MCF 10A (cell line): ENCODE results near the gene DDX54. TPM values are rescaled to one million over a fixed set of nuclear protein-coding genes. Genes with fewer than 3 reads are reported as not detected.

Experiments used
- BruUV-seq: library from RNA; stranded (reverse); fragments of 400-500 nt; replicated peaks from 2 replicates; lab custom pipeline; 2021; lab: Mats Ljungman, UMichigan
- CTCF ChIA-PET: fragments of 300-600 bp; sonication (Branson Sonifier 250); formaldehyde crosslinking; extraction: SDS; loops from one replicate; lab custom pipeline; 2021; ENCODE audit warnings: antibody characterized with exemption, inconsistent platforms; lab: Yijun Ruan, JAX
- POLR2A ChIA-PET: fragments of 300-600, 350-650 bp; sonication (Branson Sonifier 250); formaldehyde crosslinking; extraction: SDS; loops from one replicate; lab custom pipeline; 2020; ENCODE audit warnings: antibody characterized with exemption, inconsistent platforms; lab: Yijun Ruan, JAX
- DNase-seq: peaks from one replicate; pipeline ENCODE4 v3.0.0-alpha.2; 2018; ENCODE audit not compliant: unreplicated experiment
- H3K27ac Mint-ChIP-seq: one replicate; pipeline ENCODE4 v1.8.0; 2022; ENCODE audit warnings: mild to moderate bottlenecking, low read depth, mixed read lengths; ENCODE audit not compliant: unreplicated experiment
- H3K27me3 Mint-ChIP-seq: one replicate; pipeline ENCODE4 v1.8.0; 2022; ENCODE audit warnings: mixed read lengths; ENCODE audit not compliant: insufficient read depth, unreplicated experiment
- H3K36me3 Mint-ChIP-seq: one replicate; pipeline ENCODE4 v1.8.0; 2022; ENCODE audit warnings: mild to moderate bottlenecking, moderate library complexity, mixed read lengths; ENCODE audit not compliant: insufficient read depth, unreplicated experiment
- H3K4me1 Mint-ChIP-seq: one replicate; pipeline ENCODE4 v1.8.0; 2022; ENCODE audit warnings: mixed read lengths; ENCODE audit not compliant: insufficient read depth, unreplicated experiment
- H3K4me3 Mint-ChIP-seq: one replicate; pipeline ENCODE4 v1.8.0; 2022; ENCODE audit warnings: mild to moderate bottlenecking, moderate library complexity, mixed read lengths; ENCODE audit not compliant: unreplicated experiment
- H3K9me3 Mint-ChIP-seq: one replicate; pipeline ENCODE4 v1.8.0; 2022; ENCODE audit warnings: mixed read lengths; ENCODE audit not compliant: unreplicated experiment
- intact Hi-C: fragments of 100-400 bp; cut with micrococcal nuclease; formaldehyde crosslinking; loops from 2 replicates; pipeline ENCODE4 v1.14.1; 2022
- total RNA-seq: library from RNA; stranded (reverse); gene quantifications from 2 replicates; pipeline ENCODE4 v1.2.3, GENCODE V29; 2022
- TF ChIP-seq, protein P1 (sequence below): fragments of 200-600 bp; IDR thresholded peaks from one replicate; pipeline ENCODE4 v1.8.0; 2022; ENCODE audit warnings: antibody characterized with exemption, mild to moderate bottlenecking; ENCODE audit not compliant: unreplicated experiment

The DDX54 gene
- total RNA-seq, 1 experiment from 2014 or later, result 75.8 TPM

DNA sequence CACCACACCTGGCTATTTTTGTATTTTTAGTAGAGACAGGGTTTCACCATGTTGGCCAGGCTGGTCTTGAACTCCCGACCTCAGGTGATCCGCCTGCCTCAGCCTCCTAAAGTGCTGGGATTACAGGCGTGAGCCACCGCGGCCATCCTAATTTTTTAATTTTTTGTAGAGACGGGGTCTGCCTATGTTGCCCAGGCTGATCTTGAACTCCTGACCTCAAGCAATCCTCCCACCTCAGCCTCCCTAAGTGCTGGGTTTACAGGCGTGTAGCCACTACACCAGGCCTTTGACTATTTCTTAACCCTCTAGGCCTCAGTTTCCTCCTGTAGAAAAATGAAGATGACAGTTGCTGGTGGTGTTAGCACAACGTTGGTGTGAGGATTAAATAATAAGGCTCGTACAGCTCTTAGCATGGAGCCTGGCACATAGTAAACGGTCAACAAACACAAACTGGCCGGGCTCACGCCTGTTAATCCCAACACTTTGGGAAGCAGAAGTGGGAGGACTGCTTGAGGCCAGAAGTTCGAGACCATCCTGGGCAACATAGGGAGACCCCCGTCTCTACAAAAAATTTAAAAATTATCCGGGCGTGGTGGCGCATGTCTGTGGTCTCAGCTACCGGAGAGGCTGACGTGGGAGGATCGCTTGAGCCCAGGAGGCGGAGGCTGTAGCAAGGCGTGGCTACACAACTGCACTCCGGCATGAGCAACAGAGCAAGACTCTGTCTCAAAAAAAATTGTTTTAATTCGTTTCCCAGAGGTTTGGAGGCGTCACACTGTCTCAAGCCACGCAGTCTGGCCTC is 979 bp downstream of the DDX54 start:
- TF ChIP-seq, protein P1, sequence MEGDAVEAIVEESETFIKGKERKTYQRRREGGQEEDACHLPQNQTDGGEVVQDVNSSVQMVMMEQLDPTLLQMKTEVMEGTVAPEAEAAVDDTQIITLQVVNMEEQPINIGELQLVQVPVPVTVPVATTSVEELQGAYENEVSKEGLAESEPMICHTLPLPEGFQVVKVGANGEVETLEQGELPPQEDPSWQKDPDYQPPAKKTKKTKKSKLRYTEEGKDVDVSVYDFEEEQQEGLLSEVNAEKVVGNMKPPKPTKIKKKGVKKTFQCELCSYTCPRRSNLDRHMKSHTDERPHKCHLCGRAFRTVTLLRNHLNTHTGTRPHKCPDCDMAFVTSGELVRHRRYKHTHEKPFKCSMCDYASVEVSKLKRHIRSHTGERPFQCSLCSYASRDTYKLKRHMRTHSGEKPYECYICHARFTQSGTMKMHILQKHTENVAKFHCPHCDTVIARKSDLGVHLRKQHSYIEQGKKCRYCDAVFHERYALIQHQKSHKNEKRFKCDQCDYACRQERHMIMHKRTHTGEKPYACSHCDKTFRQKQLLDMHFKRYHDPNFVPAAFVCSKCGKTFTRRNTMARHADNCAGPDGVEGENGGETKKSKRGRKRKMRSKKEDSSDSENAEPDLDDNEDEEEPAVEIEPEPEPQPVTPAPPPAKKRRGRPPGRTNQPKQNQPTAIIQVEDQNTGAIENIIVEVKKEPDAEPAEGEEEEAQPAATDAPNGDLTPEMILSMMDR, result no peak
- H3K36me3 Mint-ChIP-seq, result peaks cover 49% of the 10 kb centered on the region
- H3K9me3 Mint-ChIP-seq, result no peaks in the 10 kb centered on the region
- DNase-seq, result no peak
- peak overlapping the region; percentile 94 for H3K27ac Mint-ChIP-seq
- H3K4me1 Mint-ChIP-seq, result peaks cover 11% of the 10 kb centered on the region
- intact Hi-C loops, result no loop called here
- BruUV-seq, result no TSS peak
- POLR2A ChIA-PET, result interaction anchor here (0.5 to 5.6 kb wide), 16 partner anchors 9 to 254 kb away, joined by 3 to 32 read pairs (median 4); partner anchors contain the start of genes PLBD2, SLC8B1 and TPCN1
- CTCF ChIA-PET, result interaction anchor here (0.6 to 1.6 kb wide), 2 partner anchors 10 to 12 kb away, joined by 3 to 13 read pairs; no protein-coding TSS in a partner anchor
- H3K27me3 Mint-ChIP-seq, result no peaks in the 10 kb centered on the region
- peak overlapping the region; percentile 91 for H3K4me3 Mint-ChIP-seq

DNA sequence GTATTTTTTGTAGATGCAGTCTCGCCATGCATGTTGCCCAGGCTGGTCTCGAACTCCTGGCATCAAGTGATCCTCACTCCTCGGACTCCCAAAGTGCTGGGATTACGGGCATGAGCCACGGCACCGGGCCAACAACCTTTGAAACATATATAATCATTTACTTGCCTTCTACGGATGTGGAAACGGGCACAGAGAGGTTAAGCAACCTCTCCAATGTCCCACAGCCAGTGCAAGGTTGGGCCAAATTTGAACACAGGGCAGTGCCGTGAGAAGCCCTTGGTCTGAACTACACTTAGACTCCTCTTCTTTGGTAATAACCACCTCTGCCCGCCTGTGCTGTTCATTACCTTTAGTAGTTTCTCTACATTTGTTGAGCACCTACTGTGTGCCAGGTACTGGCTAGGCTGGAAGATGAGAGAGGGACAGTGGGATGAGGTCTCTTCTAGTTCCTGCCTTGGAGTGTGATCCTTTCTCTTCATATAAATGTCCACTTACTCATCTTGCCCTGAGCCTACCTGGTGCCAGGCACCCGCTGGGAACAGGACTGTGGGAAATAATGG is 2.2 kb downstream of the DDX54 start:
- H3K4me3 Mint-ChIP-seq, result peak overlapping the region; percentile 91
- peak overlapping the region; percentile 69 for H3K27ac Mint-ChIP-seq
- no peaks in the 10 kb centered on the region for H3K9me3 Mint-ChIP-seq
- no peak for DNase-seq
- peaks cover 7% of the 10 kb centered on the region for H3K4me1 Mint-ChIP-seq
- no peaks in the 10 kb centered on the region for H3K27me3 Mint-ChIP-seq
- no TSS peak for BruUV-seq
- TF ChIP-seq, protein P1, result no peak
- CTCF ChIA-PET, result interaction anchor here (0.6 to 1.6 kb wide), 5 partner anchors 8 to 243 kb away, joined by 3 to 13 read pairs (median 4); no protein-coding TSS in a partner anchor
- intact Hi-C loops, result no loop called here
- POLR2A ChIA-PET, result interaction anchor here (1.8 kb wide), 1 partner anchor 143 kb away, joined by 7 read pairs; no protein-coding TSS in a partner anchor
- peaks cover 55% of the 10 kb centered on the region for H3K36me3 Mint-ChIP-seq

DNA sequence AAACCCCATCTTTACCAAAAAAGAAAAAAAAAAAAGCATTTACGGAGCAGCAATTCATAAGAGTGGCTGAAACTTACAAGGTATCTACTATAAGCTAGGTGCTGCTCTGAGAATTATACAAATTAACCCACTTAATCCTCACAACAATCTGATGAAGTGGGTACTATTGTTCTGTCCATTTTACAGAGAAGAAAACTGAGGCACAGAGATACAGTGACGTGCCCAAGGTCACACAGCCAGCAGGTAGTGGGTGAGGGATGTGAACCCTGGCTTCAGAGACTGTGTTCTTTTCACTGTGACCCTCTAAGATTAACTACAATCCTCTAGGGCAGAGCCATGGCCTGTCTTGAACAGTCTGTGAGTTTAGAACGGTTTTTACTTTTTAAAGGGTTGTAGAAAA is 3.3 kb downstream of the DDX54 start:
- Mint-ChIP-seq H3K4me1 (peaks cover 3% of the 10 kb centered on the region), H3K4me3 (no peak overlapping the region), H3K27ac (no peak overlapping the region), H3K36me3 (peaks cover 60% of the 10 kb centered on the region), H3K27me3 (no peaks in the 10 kb centered on the region), H3K9me3 (no peaks in the 10 kb centered on the region)
- BruUV-seq, result no TSS peak
- intact Hi-C loops, result no loop called here
- ChIA-PET CTCF (interaction anchor here (1.0 kb wide), 1 partner anchor 9 kb away, joined by 4 read pairs; no protein-coding TSS in a partner anchor), POLR2A (no interaction called here)
- TF ChIP-seq, protein P1, result no peak
- DNase-seq, result no peak

DNA sequence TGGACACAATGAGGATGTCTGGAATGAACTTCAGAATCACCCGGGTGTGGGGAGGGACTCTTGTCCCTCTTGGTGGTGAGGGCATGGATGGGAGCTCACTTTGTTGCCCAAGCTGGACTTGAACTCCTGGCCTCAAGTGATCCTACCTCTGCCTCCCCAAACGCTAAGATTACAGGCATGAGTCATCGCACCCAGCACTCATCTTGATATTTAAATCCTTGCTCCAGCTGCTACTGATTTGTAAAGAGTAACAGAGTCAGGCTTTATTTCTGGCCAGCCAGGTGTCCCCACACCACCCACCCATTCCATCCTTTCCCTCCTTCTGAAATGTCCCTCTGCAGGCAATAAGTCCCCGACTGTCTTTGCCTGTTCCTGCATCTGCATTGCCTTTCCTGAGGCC is 4.9 kb downstream of the DDX54 start:
- intact Hi-C loops, result no loop called here
- TF ChIP-seq, protein P1, result no peak
- BruUV-seq, result no TSS peak
- Mint-ChIP-seq H3K27me3 (no peaks in the 10 kb centered on the region), H3K9me3 (no peaks in the 10 kb centered on the region), H3K27ac (no peak overlapping the region), H3K4me3 (no peak overlapping the region), H3K36me3 (peaks cover 71% of the 10 kb centered on the region), H3K4me1 (no peaks in the 10 kb centered on the region)
- ChIA-PET CTCF (interaction anchor here (0.6 to 0.9 kb wide), 2 partner anchors 187 to 191 kb away, joined by 3 to 4 read pairs; no protein-coding TSS in a partner anchor), POLR2A (no interaction called here)
- no peak for DNase-seq
